ENCODE data around the gene SCGB3A1. TPM values are rescaled to one million over a fixed set of nuclear protein-coding genes. Genes with fewer than 3 reads are reported as not detected.
A peak's percentile ranks its signal among the peaks of the same experiment; 100 is the strongest.

The SCGB3A1 gene
- total and polyA plus RNA-seq, 8 donors, result 1.1 to 104 (median 2.9) TPM

- Histone ChIP-seq H3K36me3 (no peaks in the 10 kb centered on the region), H3K4me3 (peak overlapping the region; percentile 16 to 23), H3K27me3 (peaks cover 27 to 56% of the 10 kb centered on the region in 2 donors)
These were observed 572 bp downstream of the SCGB3A1 start for GRCh38 chr5:180590543-180591310.

GRCh38 chr5:180589771-180590542 is 1.3 kb downstream of the SCGB3A1 start:
- ATAC-seq (peak; percentile 9), DNase-seq (peak in 1 of 4 donors; percentile 76)
- H3K4me3 ChIP-seq, result peak overlapping the region; percentile 16 to 23
- no peaks in the 10 kb centered on the region for H3K36me3 ChIP-seq
- no peak for TF ChIP-seq CTCF (IDR thresholded peaks at IDR 0.05)
- no peak overlapping the region for H3K27ac ChIP-seq
- H3K4me1 ChIP-seq, result peaks cover 10 to 26% of the 10 kb centered on the region in 2 donors
- intact Hi-C loops (cut with DNase I), result no loop called here
- peaks cover 27 to 61% of the 10 kb centered on the region in 2 donors for H3K27me3 ChIP-seq
- H3K9me3 ChIP-seq, result no peaks in the 10 kb centered on the region

More at GRCh38 chr5:180590543-180591310, 572 bp downstream of the SCGB3A1 start:
- peaks cover 10 to 26% of the 10 kb centered on the region in 2 donors for H3K4me1 ChIP-seq
- H3K9me3 ChIP-seq, result no peaks in the 10 kb centered on the region
- ATAC-seq (peak; percentile 43), DNase-seq (peak in 1 of 4 donors; percentile 69)
- no peak for TF ChIP-seq CTCF (IDR thresholded peaks at IDR 0.05)
- H3K27ac ChIP-seq, result no peak overlapping the region
- intact Hi-C loops (cut with DNase I), result no loop called here

GRCh38 chr5:180586870-180587269 is 4.4 kb downstream of the SCGB3A1 start:
- DNase-seq (no peak), ATAC-seq (no peak)
- intact Hi-C loops (cut with DNase I), result no loop called here
- Histone ChIP-seq H3K27ac (no peak overlapping the region), H3K9me3 (no peaks in the 10 kb centered on the region), H3K36me3 (no peaks in the 10 kb centered on the region), H3K4me3 (no peak overlapping the region), H3K4me1 (peaks cover 10 to 24% of the 10 kb centered on the region in 2 donors), H3K27me3 (peaks cover 27 to 51% of the 10 kb centered on the region in 2 donors)
- no peak for TF ChIP-seq CTCF (IDR thresholded peaks at IDR 0.05)

- Histone ChIP-seq H3K4me1 (peaks cover 10 to 17% of the 10 kb centered on the region in 2 donors), H3K27me3 (peaks cover 21 to 44% of the 10 kb centered on the region in 2 donors), H3K36me3 (no peaks in the 10 kb centered on the region), H3K9me3 (no peaks in the 10 kb centered on the region), H3K27ac (no peak overlapping the region), H3K4me3 (no peak overlapping the region)
- ATAC-seq (no peak), DNase-seq (no peak)
- intact Hi-C loops (cut with DNase I), result no loop called here
- TF ChIP-seq CTCF (IDR thresholded peaks at IDR 0.05), result no peak
These were observed 5.1 kb downstream of the SCGB3A1 start for GRCh38 chr5:180586204-180586603.

GRCh38 chr5:180583738-180584137 is 7.6 kb downstream of the SCGB3A1 start:
- Histone ChIP-seq H3K9me3 (no peaks in the 10 kb centered on the region), H3K4me1 (no peaks in the 10 kb centered on the region), H3K27ac (no peak overlapping the region), H3K4me3 (no peak overlapping the region), H3K36me3 (no peaks in the 10 kb centered on the region), H3K27me3 (peaks cover 0 to 19% of the 10 kb centered on the region in 2 donors)
- ATAC-seq (no peak), DNase-seq (no peak)
- intact Hi-C loops (cut with DNase I), result no loop called here
- no peak for TF ChIP-seq CTCF (IDR thresholded peaks at IDR 0.05)
